Keratinocyte (primary cell): Measurements from ENCODE around the gene NRG3. TPM values are rescaled to one million over a fixed set of nuclear protein-coding genes. Genes with fewer than 3 reads are reported as not detected.

Experiments
- DNase-seq: peaks from one replicate; pipeline ENCODE4 v3.0.0-alpha.2; 2011; ENCODE audit warnings: low read depth, missing footprints, low spot score
- FAIRE-seq: peaks from 2 replicates; lab custom pipeline; 2011; peaks lifted over from hg19 to GRCh38; lab: Jason Lieb, UNC
- H2AFZ ChIP-seq: 2 replicates; pipeline ENCODE4 v1.6.0; 2012; ENCODE audit warnings: low read length, control low read depth, inconsistent platforms; ENCODE audit not compliant: control insufficient read depth
- H3K27ac ChIP-seq: 2 replicates; pipeline ENCODE4 v1.5.1; 2011; ENCODE audit warnings: low read length; ENCODE audit not compliant: control insufficient read depth, insufficient read depth
- H3K27me3 ChIP-seq: 3 replicates; pipeline ENCODE4 v1.6.0; 2011; ENCODE audit warnings: low read length; ENCODE audit not compliant: control insufficient read depth, insufficient read depth; ENCODE audit errors: extremely low read depth
- H3K36me3 ChIP-seq, 2 experiments: 2 replicates in 1 of 2; 3 replicates in 1 of 2; pipeline ENCODE4 v1.5.1; 2011; ENCODE audit warnings: low read length in 2 of 2, mild to moderate bottlenecking in 1 of 2; ENCODE audit not compliant: control insufficient read depth in 2 of 2, insufficient read depth in 2 of 2; ENCODE audit errors: extremely low read depth in 1 of 2
- H3K4me1 ChIP-seq: 3 replicates; pipeline ENCODE4 v1.5.1; 2011; ENCODE audit warnings: low read length; ENCODE audit not compliant: control insufficient read depth, insufficient read depth; ENCODE audit errors: extremely low read depth
- H3K4me2 ChIP-seq: 3 replicates; pipeline ENCODE4 v1.6.0; 2011; ENCODE audit warnings: low read depth, low read length; ENCODE audit not compliant: control insufficient read depth, insufficient read depth; ENCODE audit errors: extremely low read depth
- H3K4me3 ChIP-seq, 3 experiments: fragments of 200-600 bp in 1 of 3; sonication (generic) in 1 of 3; 2 replicates in 2 of 3; 3 replicates in 1 of 3; pipeline ENCODE4 v1.5.1; 2011 to 2016; ENCODE audit warnings: low read length in 3 of 3, mild to moderate bottlenecking in 3 of 3, control low read depth in 2 of 3, inconsistent platforms in 1 of 3, low read depth in 1 of 3, mixed read lengths in 1 of 3, mixed run types in 1 of 3, moderate library complexity in 1 of 3; ENCODE audit not compliant: control insufficient read depth in 2 of 3, insufficient read depth in 2 of 3; ENCODE audit errors: extremely low read depth in 1 of 3
- H3K79me2 ChIP-seq: 2 replicates; pipeline ENCODE4 v1.6.0; 2012; ENCODE audit warnings: low read length; ENCODE audit not compliant: control insufficient read depth, insufficient read depth
- H3K9ac ChIP-seq: 3 replicates; pipeline ENCODE4 v1.6.0; 2011; ENCODE audit warnings: low read length; ENCODE audit not compliant: control insufficient read depth, insufficient read depth; ENCODE audit errors: extremely low read depth
- H3K9me1 ChIP-seq: 3 replicates; pipeline ENCODE4 v1.6.0; 2011; ENCODE audit warnings: low read length; ENCODE audit not compliant: control insufficient read depth, insufficient read depth; ENCODE audit errors: extremely low read depth
- H3K9me3 ChIP-seq: 2 replicates; pipeline ENCODE4 v1.5.1; 2012; ENCODE audit warnings: low read depth, low read length; ENCODE audit not compliant: control insufficient read depth
- H4K20me1 ChIP-seq: 3 replicates; pipeline ENCODE4 v1.6.0; 2011; ENCODE audit warnings: low read length; ENCODE audit not compliant: control insufficient read depth, insufficient read depth; ENCODE audit errors: extremely low read depth
- EZH2 ChIP-seq: IDR thresholded peaks from one replicate; pipeline ENCODE4 v1.6.1; 2012; ENCODE audit warnings: inconsistent platforms, mild to moderate bottlenecking, low read length, moderate library complexity
- dilution Hi-C: fragments of 300-500 bp; cut with MboI; formaldehyde crosslinking; loops from one replicate; pipeline ENCODE4 v1.7.0; 2020; ENCODE audit warnings: low sequenced_read_pairs; ENCODE audit not compliant: extremely low pct_ligation_motif_present
- polyA plus RNA-seq, 5 experiments: library from polyadenylated mRNA; depleted of rRNA in 3 of 5; stranded (reverse) in 3 of 5; stranded (forward) in 1 of 5; unstranded in 1 of 5; fragments of >200 nt; gene quantifications; 1 replicate in 1 of 5; 2 replicates in 3 of 5; 3 replicates in 1 of 5; pipeline versions ENCODE4 v1.2.1 to v1.2.3, GENCODE V29; 2011 to 2012; ENCODE audit warnings: missing spikeins in 2 of 5, low read depth in 1 of 5, low replicate concordance in 1 of 5
- TF ChIP-seq, protein P1 (sequence below), 3 experiments: IDR thresholded peaks in 1 of 3; conservative IDR thresholded peaks in 1 of 3; optimal IDR thresholded peaks in 1 of 3; 2 replicates in 2 of 3; 3 replicates in 1 of 3; pipeline versions ENCODE3 to v1.5.1; 2011; ENCODE audit warnings: low read length in 3 of 3, mild to moderate bottlenecking in 3 of 3, moderate library complexity in 2 of 3, control low read depth in 1 of 3, inconsistent platforms in 1 of 3; ENCODE audit not compliant: insufficient read depth in 2 of 3; ENCODE audit errors: extremely low read depth in 1 of 3

NRG3 gene
- polyA plus RNA-seq, 1 donor (not counting 4 experiments of a cell fraction or from before 2014, with no cell fraction given): not detected

DNA sequence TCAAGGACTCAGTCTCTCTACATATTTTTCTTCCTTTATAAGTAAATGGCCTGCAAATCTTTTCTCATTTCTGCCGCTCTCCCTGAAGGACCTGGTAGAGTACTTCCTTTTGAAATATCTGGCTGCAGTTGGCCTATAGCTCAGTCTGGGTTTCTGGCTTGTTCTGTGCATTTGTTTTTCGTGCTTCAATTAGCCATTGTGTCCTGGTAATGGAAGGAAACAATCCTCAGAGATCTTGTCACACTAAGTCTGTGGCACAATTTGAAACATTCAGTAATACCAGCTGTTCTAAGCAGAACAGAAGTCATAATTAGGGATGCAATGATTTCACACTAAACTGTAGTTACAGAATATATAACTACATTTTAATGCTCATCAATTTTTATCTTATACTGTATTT lies 545.0 kb downstream of the NRG3 start:
- dilution Hi-C loops: no loop called here
- Histone ChIP-seq H4K20me1 (no peaks in the 10 kb centered on the region), H3K4me2 (no peak overlapping the region), H3K36me3 (no peaks in the 10 kb centered on the region), H3K4me1 (no peaks in the 10 kb centered on the region), H3K9ac (no peak overlapping the region), H3K79me2 (no peaks in the 10 kb centered on the region), H3K4me3 (no peak overlapping the region), H3K27ac (no peak overlapping the region), H2AFZ (no peak overlapping the region), H3K9me3 (no peaks in the 10 kb centered on the region), H3K9me1 (no peaks in the 10 kb centered on the region), H3K27me3 (no peaks in the 10 kb centered on the region)
- DNase-seq: no peak
- no peak for FAIRE-seq
- TF ChIP-seq, protein P1, sequence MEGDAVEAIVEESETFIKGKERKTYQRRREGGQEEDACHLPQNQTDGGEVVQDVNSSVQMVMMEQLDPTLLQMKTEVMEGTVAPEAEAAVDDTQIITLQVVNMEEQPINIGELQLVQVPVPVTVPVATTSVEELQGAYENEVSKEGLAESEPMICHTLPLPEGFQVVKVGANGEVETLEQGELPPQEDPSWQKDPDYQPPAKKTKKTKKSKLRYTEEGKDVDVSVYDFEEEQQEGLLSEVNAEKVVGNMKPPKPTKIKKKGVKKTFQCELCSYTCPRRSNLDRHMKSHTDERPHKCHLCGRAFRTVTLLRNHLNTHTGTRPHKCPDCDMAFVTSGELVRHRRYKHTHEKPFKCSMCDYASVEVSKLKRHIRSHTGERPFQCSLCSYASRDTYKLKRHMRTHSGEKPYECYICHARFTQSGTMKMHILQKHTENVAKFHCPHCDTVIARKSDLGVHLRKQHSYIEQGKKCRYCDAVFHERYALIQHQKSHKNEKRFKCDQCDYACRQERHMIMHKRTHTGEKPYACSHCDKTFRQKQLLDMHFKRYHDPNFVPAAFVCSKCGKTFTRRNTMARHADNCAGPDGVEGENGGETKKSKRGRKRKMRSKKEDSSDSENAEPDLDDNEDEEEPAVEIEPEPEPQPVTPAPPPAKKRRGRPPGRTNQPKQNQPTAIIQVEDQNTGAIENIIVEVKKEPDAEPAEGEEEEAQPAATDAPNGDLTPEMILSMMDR (optimal IDR thresholded peaks at IDR 0.05 in 1 of 3, IDR thresholded peaks at IDR 0.05 in 1 of 3, conservative IDR thresholded peaks at IDR 0.05 in 1 of 3; ENCODE audit: extremely low read depth in 1 of 3, insufficient read depth in 2 of 3, low read length in 3 of 3): no peak
- no peak for TF ChIP-seq EZH2

DNA sequence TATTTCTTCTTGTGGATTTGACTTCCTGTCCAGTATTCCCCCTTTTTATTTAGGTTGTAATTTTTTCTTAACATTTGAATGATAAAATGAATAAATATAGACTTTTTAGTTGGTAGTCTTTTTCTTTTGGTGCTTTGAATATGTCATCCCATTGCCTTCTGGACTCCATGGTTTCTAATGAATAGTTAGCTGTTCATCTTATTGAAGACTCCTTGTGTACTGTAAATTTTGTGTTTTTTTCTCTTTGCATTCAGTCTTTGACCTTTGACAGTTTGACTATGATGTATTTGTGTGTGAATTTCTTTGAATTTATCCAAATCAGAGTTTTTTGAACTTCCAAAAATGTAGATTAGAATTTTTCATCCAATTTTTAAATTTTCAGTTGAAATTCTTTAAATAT lies 554.3 kb downstream of the NRG3 start:
- no peak overlapping the region for H3K4me3 ChIP-seq
- FAIRE-seq (no peak), DNase-seq (no peak)
- H3K27me3 ChIP-seq: no peaks in the 10 kb centered on the region
- H3K4me1 ChIP-seq: no peaks in the 10 kb centered on the region
- H2AFZ ChIP-seq: no peak overlapping the region
- no peak for TF ChIP-seq EZH2
- TF ChIP-seq, protein P1 (optimal IDR thresholded peaks at IDR 0.05 in 1 of 3, IDR thresholded peaks at IDR 0.05 in 1 of 3, conservative IDR thresholded peaks at IDR 0.05 in 1 of 3; ENCODE audit: extremely low read depth in 1 of 3, insufficient read depth in 2 of 3, low read length in 3 of 3): no peak
- dilution Hi-C loops: no loop called here
- H3K36me3 ChIP-seq: no peaks in the 10 kb centered on the region
- no peaks in the 10 kb centered on the region for H4K20me1 ChIP-seq
- H3K9me3 ChIP-seq: no peaks in the 10 kb centered on the region
- H3K4me2 ChIP-seq: no peak overlapping the region
- H3K9ac ChIP-seq: no peak overlapping the region
- H3K27ac ChIP-seq: no peak overlapping the region
- H3K9me1 ChIP-seq: no peaks in the 10 kb centered on the region
- no peaks in the 10 kb centered on the region for H3K79me2 ChIP-seq
